Small intestine (tissue), 7 donors: ENCODE measurements around the gene SLC4A1AP. TPM values are rescaled to one million over a fixed set of nuclear protein-coding genes. Genes with fewer than 3 reads are reported as not detected.

Source experiments
- DNase-seq, 2 donors: peaks; one replicate each; pipeline versions ENCODE4 v3.0.0 to v3.0.0-alpha.2; 2013
- FAIRE-seq: peaks from 2 replicates; lab custom pipeline; 2012; peaks lifted over from hg19 to GRCh38; lab: Jason Lieb, UNC
- H3K27ac ChIP-seq, 3 donors: one replicate each; pipeline ENCODE4 v1.5.1; 2013; ENCODE audit warnings: low read length in 2 of 3, mild to moderate bottlenecking in 2 of 3, control low read depth in 1 of 3, inconsistent platforms in 1 of 3, low read depth in 1 of 3, moderate library complexity in 1 of 3
- H3K27me3 ChIP-seq, 3 donors: one replicate each; pipeline ENCODE4 v1.6.1; 2013; ENCODE audit warnings: low read length in 3 of 3, inconsistent platforms in 1 of 3; ENCODE audit not compliant: control insufficient read depth in 3 of 3, insufficient read depth in 3 of 3
- H3K36me3 ChIP-seq, 3 donors: one replicate each; pipeline ENCODE4 v1.6.1; 2013; ENCODE audit warnings: low read length in 3 of 3, inconsistent platforms in 1 of 3, low read depth in 1 of 3, mild to moderate bottlenecking in 1 of 3, moderate library complexity in 1 of 3; ENCODE audit not compliant: control insufficient read depth in 3 of 3, insufficient read depth in 2 of 3
- H3K4me1 ChIP-seq, 3 donors: one replicate each; pipeline ENCODE4 v1.6.1; 2013; ENCODE audit warnings: low read length in 2 of 3, inconsistent platforms in 1 of 3, low read depth in 1 of 3, mild to moderate bottlenecking in 1 of 3, moderate library complexity in 1 of 3; ENCODE audit not compliant: control insufficient read depth in 3 of 3, insufficient read depth in 2 of 3
- H3K4me3 ChIP-seq, 3 donors: one replicate each; pipeline ENCODE4 v1.5.1; 2013; ENCODE audit warnings: low read length in 3 of 3, control low read depth in 1 of 3, inconsistent platforms in 1 of 3, low read depth in 1 of 3, mild to moderate bottlenecking in 1 of 3, moderate library complexity in 1 of 3
- H3K9me3 ChIP-seq, 2 donors: one replicate each; pipeline ENCODE4 v1.6.1; 2013; ENCODE audit warnings: low read depth in 1 of 2, low read length in 1 of 2; ENCODE audit not compliant: control insufficient read depth in 2 of 2, insufficient read depth in 1 of 2
- WGBS, 3 donors: extraction: QIAGEN DNeasy Blood & Tissue Kit; methylation state at CpG; one replicate each; pipeline ENCODE4 v1.1.7; 2013; 5-methylcytosine and 5-hydroxymethylcytosine counted together
- polyA plus RNA-seq, 4 donors: library from polyadenylated mRNA; stranded (reverse) in 3 of 4; unstranded in 1 of 4; fragments of 200-250 nt in 3 of 4; fragments of 120-200 nt in 1 of 4; gene quantifications; one replicate each; pipeline versions ENCODE4 v1.2.1 to v1.2.3, GENCODE V29; 2013
- donor health status: healthy with polysubstance abuse.
- donor health status: control.
- donor health status: control.
- donor health status: Bipolar disorder and iron deficiency.
- donor health status: healthy.

SLC4A1AP gene
- polyA plus RNA-seq, 4 donors, result 11.6 to 23.4 (median 13.7) TPM

GRCh38 chr2:27730980-27731691, 67.4 kb downstream of the SLC4A1AP start:
- no peaks in the 10 kb centered on the region for H3K9me3 ChIP-seq
- no peaks in the 10 kb centered on the region for H3K36me3 ChIP-seq
- WGBS, 3 donors, result 43 to 58% (median 45%) methylated on average over 4 of the region's 4 CpGs
- H3K27me3 ChIP-seq, result no peaks in the 10 kb centered on the region
- peaks cover 14 to 33% (median 16%) of the 10 kb centered on the region in 3 donors for H3K4me1 ChIP-seq
- no peak overlapping the region for H3K4me3 ChIP-seq
- FAIRE-seq, result no peak
- peak overlapping the region in 1 of 3 donors; percentile 86 for H3K27ac ChIP-seq
- no peak for DNase-seq

GRCh38 chr2:27734305-27734704, 70.6 kb downstream of the SLC4A1AP start:
- Histone ChIP-seq H3K4me1 (peaks cover 13 to 41% (median 17%) of the 10 kb centered on the region in 3 donors), H3K9me3 (no peaks in the 10 kb centered on the region), H3K36me3 (no peaks in the 10 kb centered on the region), H3K27me3 (no peaks in the 10 kb centered on the region), H3K27ac (peak overlapping the region in 1 of 3 donors; percentile 32), H3K4me3 (no peak overlapping the region)
- no peak for DNase-seq
- 12 to 61% (median 38%) methylated on average over 1 of the region's 1 CpG for whole genome bisulfite sequencing, 3 donors
- FAIRE-seq, result no peak

- peak overlapping the region; percentile 8 to 96 (median 81) for H3K27ac ChIP-seq
- FAIRE-seq (no peak), DNase-seq (peak; percentile 75 to 91)
- WGBS, 3 donors, result 0 to 6% (median 5%) methylated on average over 48 to 51 of the region's 51 CpGs
- no peaks in the 10 kb centered on the region for H3K9me3 ChIP-seq
- H3K4me1 ChIP-seq, result peaks cover 6 to 38% (median 17%) of the 10 kb centered on the region in 3 donors
- H3K4me3 ChIP-seq, result peak overlapping the region in 2 of 3 donors; percentile 38 to 54
- no peaks in the 10 kb centered on the region for H3K27me3 ChIP-seq
- H3K36me3 ChIP-seq, result no peaks in the 10 kb centered on the region
Observed at GRCh38 chr2:27735263-27735904, 71.7 kb downstream of the SLC4A1AP start.

DNA sequence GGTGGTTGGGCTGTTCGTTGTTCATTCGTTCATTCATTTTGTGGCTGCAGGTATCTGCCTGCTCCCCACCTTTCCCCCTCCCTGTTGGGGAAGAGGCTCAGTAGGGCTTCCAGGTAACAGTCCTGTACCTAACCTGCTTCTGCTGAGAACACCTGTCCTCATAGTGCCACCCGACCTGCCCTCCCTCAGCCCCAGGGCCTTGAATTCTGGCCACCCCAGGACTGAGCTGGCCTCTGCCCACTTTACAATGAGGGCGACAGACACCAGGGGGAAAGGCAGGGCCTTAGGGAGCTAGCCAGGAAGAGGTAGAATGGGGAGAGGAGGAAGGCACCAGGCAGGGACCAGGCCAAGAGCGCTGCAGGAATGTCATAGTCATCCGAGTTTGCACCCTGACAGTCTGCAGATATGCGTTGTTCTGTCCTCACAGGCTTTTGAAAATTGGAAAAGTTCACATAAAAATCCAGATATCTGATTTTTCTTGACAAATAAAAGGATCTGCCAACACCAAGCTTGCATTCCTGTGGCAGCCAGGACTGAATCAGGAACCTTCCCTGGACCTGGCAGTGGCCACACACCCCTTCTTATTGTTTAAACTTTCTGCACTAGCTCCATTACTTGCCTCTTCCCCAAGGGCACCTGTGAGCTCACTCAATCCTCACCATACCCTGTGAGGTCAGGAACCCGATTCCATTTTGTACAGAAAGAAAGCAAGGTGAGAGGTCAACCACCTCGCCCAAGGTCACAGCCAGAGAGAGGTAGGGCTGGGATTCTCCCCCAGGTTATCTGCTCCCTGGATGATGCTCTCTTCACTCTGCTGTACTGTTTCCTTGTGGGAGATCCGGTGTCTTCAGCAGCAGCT, 72.6 kb downstream of the SLC4A1AP start:
- H3K9me3 ChIP-seq, result peaks cover 0 to 1% of the 10 kb centered on the region in 2 donors
- FAIRE-seq (no peak), DNase-seq (no peak)
- H3K4me3 ChIP-seq, result peak overlapping the region in 1 of 3 donors; percentile 54
- no peaks in the 10 kb centered on the region for H3K36me3 ChIP-seq
- H3K4me1 ChIP-seq, result peaks cover 6 to 38% (median 15%) of the 10 kb centered on the region in 3 donors
- WGBS, 3 donors, result 69 to 81% (median 79%) methylated on average over 10 of the region's 10 CpGs
- peak overlapping the region in 2 of 3 donors; percentile 81 to 96 for H3K27ac ChIP-seq
- no peaks in the 10 kb centered on the region for H3K27me3 ChIP-seq

DNA sequence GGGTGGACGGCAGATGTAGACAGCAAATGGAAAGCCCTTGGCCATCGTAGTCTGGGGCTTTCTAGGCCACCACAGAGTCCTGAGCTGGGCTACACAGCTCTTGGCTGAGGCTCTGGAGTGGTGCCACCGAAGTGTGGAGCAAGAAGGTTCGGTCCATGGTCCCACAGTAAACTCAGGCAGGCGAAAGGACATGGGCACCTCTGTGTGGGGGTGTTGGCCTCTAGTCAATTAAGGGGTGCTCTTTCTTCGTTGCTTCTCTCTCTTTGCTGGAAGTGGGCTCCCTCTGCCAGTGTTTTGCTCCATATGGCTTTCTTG, 73.2 kb downstream of the SLC4A1AP start:
- DNase-seq, result no peak
- H3K4me1 ChIP-seq, result peaks cover 6 to 38% (median 15%) of the 10 kb centered on the region in 3 donors
- 96 to 98% (median 97%) methylated on average over 6 of the region's 6 CpGs for WGBS, 3 donors
- no peaks in the 10 kb centered on the region for H3K27me3 ChIP-seq
- no peak overlapping the region for H3K4me3 ChIP-seq
- no peak for FAIRE-seq
- peaks cover 0 to 3% of the 10 kb centered on the region in 2 donors for H3K9me3 ChIP-seq
- H3K36me3 ChIP-seq, result no peaks in the 10 kb centered on the region
- H3K27ac ChIP-seq, result peak overlapping the region; percentile 81 to 86 (median 82)

DNA sequence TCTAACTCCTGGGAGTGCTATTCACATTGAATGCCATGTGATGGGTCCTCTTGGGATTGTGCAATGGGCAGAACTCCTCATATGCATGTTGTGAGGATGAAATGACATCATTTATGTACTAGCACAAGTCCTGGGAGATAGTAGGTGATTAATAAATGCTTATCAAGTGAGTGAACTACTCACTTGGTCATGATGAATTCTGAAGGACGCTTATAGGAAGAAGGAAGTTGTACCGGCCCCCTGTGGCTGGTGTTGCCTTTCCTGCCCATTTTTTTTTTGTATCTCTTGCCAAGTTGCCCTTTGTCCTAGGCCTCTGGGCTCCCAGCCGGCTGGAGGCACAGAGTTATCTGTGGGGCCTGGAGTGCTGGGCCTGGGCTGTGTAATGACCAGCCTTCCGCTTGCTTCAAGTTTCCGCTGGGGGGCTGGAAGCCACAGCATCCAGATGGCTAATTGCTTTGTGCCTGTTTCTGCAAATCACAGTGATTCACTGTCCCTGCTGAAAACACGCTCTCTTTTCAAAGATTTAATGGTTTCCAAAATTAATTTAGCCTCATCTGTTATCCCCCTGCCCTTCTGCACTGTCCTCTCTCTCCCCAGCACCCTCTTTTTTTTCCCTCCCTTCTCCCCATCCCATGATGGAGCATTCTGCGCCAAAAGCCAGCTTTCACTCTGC, 74.1 kb downstream of the SLC4A1AP start:
- FAIRE-seq, result no peak
- H3K36me3 ChIP-seq, result no peaks in the 10 kb centered on the region
- H3K4me1 ChIP-seq, result peaks cover 6 to 38% (median 15%) of the 10 kb centered on the region in 3 donors
- 30 to 47% (median 42%) methylated on average over 7 of the region's 7 CpGs for WGBS, 3 donors
- peak; percentile 83 to 93 for DNase-seq
- H3K4me3 ChIP-seq, result no peak overlapping the region
- no peaks in the 10 kb centered on the region for H3K27me3 ChIP-seq
- H3K9me3 ChIP-seq, result peaks cover 0 to 3% of the 10 kb centered on the region in 2 donors
- peak overlapping the region; percentile 81 to 86 (median 82) for H3K27ac ChIP-seq

GRCh38 chr2:27738349-27739057, 74.8 kb downstream of the SLC4A1AP start:
- FAIRE-seq, result no peak

More at GRCh38 chr2:27738349-27739057, 74.8 kb downstream of the SLC4A1AP start:
- 63 to 82% (median 73%) methylated on average over 13 of the region's 13 CpGs for WGBS, 3 donors
- Histone ChIP-seq H3K4me3 (no peak overlapping the region), H3K36me3 (no peaks in the 10 kb centered on the region), H3K4me1 (peaks cover 6 to 38% (median 15%) of the 10 kb centered on the region in 3 donors), H3K27me3 (no peaks in the 10 kb centered on the region), H3K9me3 (peaks cover 0 to 3% of the 10 kb centered on the region in 2 donors), H3K27ac (peak overlapping the region; percentile 42 to 86 (median 81))
- peak in 1 of 2 donors; percentile 67 for DNase-seq
